SK-N-SH (cell line): ENCODE measurements around the gene GSTO1. TPM values are rescaled to one million over a fixed set of nuclear protein-coding genes. Genes with fewer than 3 reads are reported as not detected.

Source experiments
- CTCF ChIA-PET: fragments of 300-600, 350-600 bp; formaldehyde crosslinking; extraction: SDS; loops from one replicate; lab custom pipeline; 2021; lab: Yijun Ruan, JAX
- POLR2A ChIA-PET: fragments of 350-600 bp; sonication (Branson Sonifier 250); formaldehyde crosslinking; extraction: SDS; loops from one replicate; lab custom pipeline; 2020; ENCODE audit warnings: antibody characterized with exemption, inconsistent platforms; lab: Yijun Ruan, JAX
- DNase-seq: peaks from one replicate; pipeline ENCODE4 v3.0.0; 2012
- H2AFZ ChIP-seq: fragments of 200-600 bp; sonication (generic); 2 replicates; pipeline ENCODE4 v1.8.1; 2016; ENCODE audit warnings: antibody characterized with exemption, mild to moderate bottlenecking, low read depth
- H3F3A ChIP-seq: fragments of 200-600 bp; sonication (generic); replicated peaks from 2 replicates; pipeline ENCODE3; 2016; ENCODE audit warnings: antibody characterized with exemption, mild to moderate bottlenecking; ENCODE audit not compliant: insufficient read depth
- H3K27ac ChIP-seq, 2 experiments: fragments of 200-500 bp in 1 of 2; fragments of 200-600 bp in 1 of 2; sonication (Bioruptor generic) in 1 of 2; sonication (generic), shearing (Covaris generic) in 1 of 2; 2 replicates each; pipeline versions ENCODE4 v1.5.1 to v1.6.1; 2014 to 2016; ENCODE audit warnings: low read depth in 2 of 2, inconsistent platforms in 1 of 2, low read length in 1 of 2, mild to moderate bottlenecking in 1 of 2, mixed read lengths in 1 of 2
- H3K27me3 ChIP-seq: fragments of 200-600 bp; sonication (generic), shearing (Covaris generic); 2 replicates; pipeline ENCODE4 v1.6.1; 2016; ENCODE audit warnings: mixed run types; ENCODE audit not compliant: insufficient read depth
- H3K36me3 ChIP-seq, 2 experiments: fragments of 200-500 bp in 1 of 2; fragments of 200-600 bp in 1 of 2; sonication (Bioruptor generic) in 1 of 2; sonication (generic) in 1 of 2; replicated peaks in 1 of 2; 2 replicates each; pipeline versions ENCODE3 to v1.5.1; 2014 to 2016; ENCODE audit warnings: low read length in 1 of 2, mild to moderate bottlenecking in 1 of 2; ENCODE audit not compliant: insufficient read depth in 2 of 2, control insufficient read depth in 1 of 2
- H3K4me1 ChIP-seq, 2 experiments: fragments of 200-500 bp in 1 of 2; fragments of 200-600 bp in 1 of 2; sonication (Bioruptor generic) in 1 of 2; sonication (generic), shearing (Covaris generic) in 1 of 2; 2 replicates each; pipeline versions ENCODE4 v1.5.1 to v1.6.1; 2014 to 2016; ENCODE audit warnings: low read depth in 1 of 2, low read length in 1 of 2, mixed run types in 1 of 2; ENCODE audit not compliant: insufficient read depth in 2 of 2, control insufficient read depth in 1 of 2
- H3K4me2 ChIP-seq: fragments of 200-600 bp; sonication (generic), shearing (Covaris generic); 2 replicates; pipeline ENCODE4 v1.6.1; 2017; ENCODE audit warnings: mixed run types
- H3K4me3 ChIP-seq, 2 experiments: fragments of 200-500 bp in 1 of 2; fragments of 200-600 bp in 1 of 2; sonication (Bioruptor generic) in 1 of 2; sonication (generic), shearing (Covaris generic) in 1 of 2; 2 replicates each; pipeline versions ENCODE4 v1.5.1 to v1.8.1; 2014 to 2016; ENCODE audit warnings: low read depth in 2 of 2, inconsistent platforms in 1 of 2, low read length in 1 of 2, mild to moderate bottlenecking in 1 of 2, mixed read lengths in 1 of 2, moderate library complexity in 1 of 2
- H3K79me2 ChIP-seq: fragments of 200-600 bp; sonication (generic); 2 replicates; pipeline ENCODE4 v1.8.1; 2017; ENCODE audit warnings: mild to moderate bottlenecking; ENCODE audit not compliant: insufficient read depth
- H3K9ac ChIP-seq: fragments of 200-600 bp; sonication (generic); 2 replicates; pipeline ENCODE4 v1.6.1; 2017; ENCODE audit warnings: mixed run types
- H3K9me2 ChIP-seq: fragments of 200-600 bp; sonication (generic); 2 replicates; pipeline ENCODE4 v1.6.1; 2017; ENCODE audit warnings: mixed run types
- H3K9me3 ChIP-seq: fragments of 200-600 bp; sonication (generic); 2 replicates; pipeline ENCODE4 v1.6.1; 2017; ENCODE audit warnings: mixed run types, mild to moderate bottlenecking, moderate library complexity
- H4K20me1 ChIP-seq: fragments of 200-600 bp; sonication (generic); 2 replicates; pipeline ENCODE4 v1.6.1; 2017; ENCODE audit warnings: mild to moderate bottlenecking, mixed run types; ENCODE audit not compliant: insufficient read depth
- MEF2A ChIP-seq: IDR thresholded peaks from 2 replicates; pipeline ENCODE4 v1.4.0; 2012; ENCODE audit warnings: low read depth, borderline replicate concordance
- NFIC ChIP-seq: IDR thresholded peaks from 2 replicates; pipeline ENCODE4 v1.4.0; 2012; ENCODE audit warnings: borderline replicate concordance
- PBX3 ChIP-seq: IDR thresholded peaks from 2 replicates; pipeline ENCODE4; 2012
- POLR2AphosphoS5 ChIP-seq: IDR thresholded peaks from 2 replicates; pipeline ENCODE4 v1.6.1; 2012; ENCODE audit warnings: low read depth, low read length
- RCOR1 ChIP-seq: fragments of 150-350 bp; IDR thresholded peaks from 2 replicates; pipeline ENCODE4 v1.6.1; 2017; ENCODE audit warnings: antibody characterized with exemption, low read length
- SMC3 ChIP-seq: IDR thresholded peaks from 2 replicates; pipeline ENCODE4 v1.6.1; 2012; ENCODE audit warnings: low read depth, low read length, improper control_type of control experiment
- TAF1 ChIP-seq: IDR thresholded peaks from 2 replicates; pipeline ENCODE4 v1.6.1; 2012; ENCODE audit warnings: low read depth, mild to moderate bottlenecking, low read length, moderate library complexity, borderline replicate concordance
- TEAD4 ChIP-seq: IDR thresholded peaks from 2 replicates; pipeline ENCODE4 v1.4.0; 2012; ENCODE audit warnings: mild to moderate bottlenecking, borderline replicate concordance; ENCODE audit not compliant: insufficient read depth
- USF1 ChIP-seq: IDR thresholded peaks from 2 replicates; pipeline ENCODE4 v1.4.0; 2012; ENCODE audit warnings: low read depth, borderline replicate concordance
- WGBS: methylation state at CpG from one replicate; pipeline ENCODE4 v1.1.6; 2017; ENCODE audit warnings: low lambda C conversion rate; 5-methylcytosine and 5-hydroxymethylcytosine counted together
- polyA plus RNA-seq, 3 experiments: library from polyadenylated mRNA; depleted of rRNA; stranded (reverse); fragments of >200 nt; gene quantifications; 2 replicates each; pipeline ENCODE4 v1.2.3, GENCODE V29; 2012

Gene GSTO1
- polyA plus RNA-seq, 1 of the 3 experiments (the other 2 are of a cell fraction) = 126 TPM

- CTCF ChIA-PET = interaction anchor here (0.6 to 1.9 kb wide), 2 partner anchors 59 to 1927 kb away, joined by 4 read pairs; no protein-coding TSS in a partner anchor
- POLR2A ChIA-PET = interaction anchor here (0.8 to 1.0 kb wide), 3 partner anchors 24 to 111 kb away, joined by 3 to 4 read pairs (median 3); partner anchors contain the start of gene SFR1
- no peak overlapping the region for H3K27ac ChIP-seq
These were observed 22.0 kb upstream of the GSTO1 start for GRCh38 chr10:104232613-104233102.

GRCh38 chr10:104233817-104234216 is 20.9 kb upstream of the GSTO1 start:
- POLR2A ChIA-PET = interaction anchor here (1.0 kb wide), 1 partner anchor 23 kb away, joined by 3 read pairs; no protein-coding TSS in a partner anchor

More at GRCh38 chr10:104232613-104233102, 22.0 kb upstream of the GSTO1 start:
- Histone ChIP-seq H2AFZ (peak overlapping the region; percentile 100), H3K9ac (peak overlapping the region; percentile 75), H3K27me3 (no peaks in the 10 kb centered on the region), H3K9me2 (no peaks in the 10 kb centered on the region), H4K20me1 (no peaks in the 10 kb centered on the region), H3K4me1 (peaks cover 0 to 5% of the 10 kb centered on the region in 2 experiments; a peak in 2 of 4 replicates), H3K36me3 (no peaks in the 10 kb centered on the region), H3K4me2 (peak overlapping the region; percentile 94), H3K9me3 (peaks cover 6% of the 10 kb centered on the region), H3F3A (peaks cover 4% of the 10 kb centered on the region), H3K79me2 (no peaks in the 10 kb centered on the region), H3K4me3 (peak overlapping the region; percentile 77 to 97)
- no peak for DNase-seq
- no peak for TF ChIP-seq TEAD4
- no peak for TF ChIP-seq NFIC
- 4% methylated on average over 20 of the region's 20 CpGs for WGBS

More at GRCh38 chr10:104233817-104234216, 20.9 kb upstream of the GSTO1 start:
- no peak overlapping the region for H3K27ac ChIP-seq
- H3K27me3 ChIP-seq = no peaks in the 10 kb centered on the region
- no peak for DNase-seq
- H3K4me3 ChIP-seq = no peak overlapping the region
- no peak overlapping the region for H3K4me2 ChIP-seq
- no peaks in the 10 kb centered on the region for H3K79me2 ChIP-seq
- peaks cover 0 to 5% of the 10 kb centered on the region in 2 experiments; a peak in 2 of 4 replicates for H3K4me1 ChIP-seq
- WGBS = 73% methylated on average over 1 of the region's 1 CpG
- no peaks in the 10 kb centered on the region for H3K9me2 ChIP-seq
- peaks cover 6% of the 10 kb centered on the region for H3K9me3 ChIP-seq
- TF ChIP-seq POLR2AphosphoS5 = no peak
- TF ChIP-seq SMC3 = no peak
- no peak for TF ChIP-seq TAF1
- no peak for TF ChIP-seq RCOR1
- no peak for TF ChIP-seq PBX3
- TF ChIP-seq MEF2A = no peak
- no peak for TF ChIP-seq USF1
- H3F3A ChIP-seq = peaks cover 4% of the 10 kb centered on the region
- H3K9ac ChIP-seq = no peak overlapping the region
- CTCF ChIA-PET = interaction anchor here (0.5 kb wide), 1 partner anchor 58 kb away, joined by 3 read pairs; no protein-coding TSS in a partner anchor
- H2AFZ ChIP-seq = no peak overlapping the region
- no peaks in the 10 kb centered on the region for H4K20me1 ChIP-seq
- no peaks in the 10 kb centered on the region for H3K36me3 ChIP-seq
